HG03439 (cell line): Measurements from ENCODE around the gene AP1S3.
A peak's percentile ranks its signal among the peaks of the same experiment; 100 is the strongest.

ENCODE experiments used
- ATAC-seq: cut with Tn5 transposase; IDR thresholded peaks from one replicate; pipeline ENCODE4 v1.9.1; 2021; ENCODE audit warnings: mild to moderate bottlenecking, moderate library complexity; ENCODE audit not compliant: unreplicated experiment

Gene AP1S3

GRCh38 chr2:223762853-223763252, 74.5 kb downstream of the AP1S3 start:
- no peak for ATAC-seq

- ATAC-seq: peak; percentile 65
Observed at GRCh38 chr2:223761746-223762145, 75.6 kb downstream of the AP1S3 start.

- peak; percentile 82 for ATAC-seq
Observed at GRCh38 chr2:223760838-223761502, 76.4 kb downstream of the AP1S3 start.

- ATAC-seq: no peak
Observed at GRCh38 chr2:223759569-223760430, 77.6 kb downstream of the AP1S3 start.

GRCh38 chr2:223758131-223758840, 79.1 kb downstream of the AP1S3 start:
- ATAC-seq: no peak

GRCh38 chr2:223753940-223754339, 83.4 kb downstream of the AP1S3 start:
- no peak for ATAC-seq

- no peak for ATAC-seq
Observed at GRCh38 chr2:223751012-223751411, 86.4 kb downstream of the AP1S3 start.

GRCh38 chr2:223747392-223748042, 89.9 kb downstream of the AP1S3 start:
- ATAC-seq: no peak

GRCh38 chr2:223746611-223747010, 90.8 kb downstream of the AP1S3 start:
- ATAC-seq: no peak

- ATAC-seq: no peak
Observed at GRCh38 chr2:223744580-223744979, 92.8 kb downstream of the AP1S3 start.

GRCh38 chr2:223740679-223741078, 96.7 kb downstream of the AP1S3 start:
- no peak for ATAC-seq

- no peak for ATAC-seq
Observed at GRCh38 chr2:223737207-223737606, 100.2 kb downstream of the AP1S3 start.

GRCh38 chr2:223736488-223736887, 100.9 kb downstream of the AP1S3 start:
- no peak for ATAC-seq

- no peak for ATAC-seq
Observed at GRCh38 chr2:223735659-223736244, 101.6 kb downstream of the AP1S3 start.

GRCh38 chr2:223735035-223735640, 102.2 kb downstream of the AP1S3 start:
- no peak for ATAC-seq

GRCh38 chr2:223734346-223734745, 103.0 kb downstream of the AP1S3 start:
- ATAC-seq: no peak

- ATAC-seq: no peak
Observed at GRCh38 chr2:223732346-223732745, 105.0 kb downstream of the AP1S3 start.

- ATAC-seq: no peak
Observed at GRCh38 chr2:223731503-223731902, 105.9 kb downstream of the AP1S3 start.

GRCh38 chr2:223729781-223730180, 107.6 kb downstream of the AP1S3 start:
- ATAC-seq: no peak

GRCh38 chr2:223727562-223727961, 109.8 kb downstream of the AP1S3 start:
- peak; percentile 82 for ATAC-seq
